ENCODE results near the gene TOMM40L.
"Not testable (repeated sequence)": the region's sequence is repeated elsewhere in the genome, so short reads cannot be mapped to it uniquely, and the experiment has no call there.

Gene TOMM40L

DNA sequence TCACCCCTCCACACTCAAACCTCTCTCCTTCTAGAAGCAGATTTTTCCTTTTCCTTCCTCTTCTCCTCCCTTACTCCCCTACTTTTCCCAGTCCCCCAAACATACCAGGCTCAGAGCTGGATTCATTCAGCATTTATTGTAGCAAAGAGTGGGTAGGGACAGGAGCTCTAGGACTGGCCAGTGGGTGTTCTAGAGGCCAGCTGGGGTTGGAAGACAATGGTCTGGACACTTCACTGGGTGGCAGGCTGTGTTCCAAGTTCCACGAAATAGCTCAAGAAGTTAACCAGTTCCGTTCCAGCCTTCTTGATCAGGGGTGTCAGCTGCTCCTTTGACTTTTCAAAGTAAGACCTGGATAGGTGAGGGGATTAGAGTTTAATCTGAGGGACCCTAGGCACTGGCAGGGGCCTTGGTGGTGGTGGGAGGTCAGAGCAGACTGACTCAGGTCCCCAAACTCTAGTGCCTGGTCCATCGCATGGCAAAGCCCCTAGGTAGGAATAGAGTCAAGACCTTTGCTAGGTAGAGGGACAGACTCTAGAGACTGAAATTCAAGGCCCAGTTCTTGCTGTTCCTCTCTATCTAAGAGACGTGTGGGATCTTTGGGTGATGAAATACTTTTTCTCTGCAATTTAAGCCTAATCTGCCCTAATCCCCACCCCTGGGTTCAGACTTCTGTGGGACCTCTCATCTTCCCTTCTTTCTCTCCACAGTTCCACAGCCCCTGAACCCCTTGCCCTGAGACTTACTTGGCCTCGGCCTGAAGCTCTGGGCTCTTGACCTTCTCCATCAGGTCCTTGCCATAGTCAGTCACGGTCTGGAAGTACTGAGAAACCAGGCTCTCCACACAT is 3.5 kb upstream of the TOMM40L start:
- DNase-seq, result no peak

DNA sequence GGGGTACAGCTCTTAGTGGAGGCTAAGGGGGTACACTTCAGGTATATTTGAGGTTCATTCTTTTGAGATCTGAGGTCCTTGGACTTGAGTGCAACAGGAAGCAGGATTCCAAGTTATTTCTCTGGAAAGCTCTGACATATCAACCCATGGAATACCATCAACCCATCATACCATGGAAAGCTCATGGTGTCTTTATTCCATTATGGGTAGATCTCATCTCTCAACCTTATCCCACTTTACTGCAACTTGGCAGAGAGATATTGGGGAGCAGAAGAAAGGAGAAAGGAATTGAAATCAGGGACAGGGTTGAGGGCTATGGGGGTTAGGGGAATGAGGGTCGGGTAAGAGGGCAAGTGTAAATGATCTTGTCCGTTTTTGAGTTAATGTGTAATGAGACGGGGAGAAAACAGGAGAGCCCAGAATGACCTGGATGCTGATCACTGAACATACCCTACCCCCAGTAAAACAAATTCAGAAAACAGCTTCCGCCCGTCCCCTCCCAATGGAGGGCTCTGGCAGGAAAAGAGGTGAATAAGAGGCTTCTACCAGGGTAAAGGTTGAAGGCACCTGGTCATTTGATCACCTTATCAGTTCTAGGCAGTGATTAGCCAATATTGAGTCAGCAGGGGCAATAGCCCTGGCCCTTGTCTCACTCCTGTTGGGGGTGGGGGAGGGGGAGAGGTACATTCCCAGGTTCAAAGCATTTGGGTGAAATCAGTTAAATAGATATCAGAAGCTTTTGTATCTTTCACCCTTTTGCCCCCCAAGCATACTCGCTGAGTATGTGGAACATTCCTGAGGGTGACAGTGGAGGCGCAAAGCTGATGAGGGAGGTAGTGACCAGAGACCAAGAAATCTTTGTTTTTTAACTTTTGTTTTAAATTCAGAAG is 1.8 kb upstream of the TOMM40L start:
- no peak for DNase-seq

DNA sequence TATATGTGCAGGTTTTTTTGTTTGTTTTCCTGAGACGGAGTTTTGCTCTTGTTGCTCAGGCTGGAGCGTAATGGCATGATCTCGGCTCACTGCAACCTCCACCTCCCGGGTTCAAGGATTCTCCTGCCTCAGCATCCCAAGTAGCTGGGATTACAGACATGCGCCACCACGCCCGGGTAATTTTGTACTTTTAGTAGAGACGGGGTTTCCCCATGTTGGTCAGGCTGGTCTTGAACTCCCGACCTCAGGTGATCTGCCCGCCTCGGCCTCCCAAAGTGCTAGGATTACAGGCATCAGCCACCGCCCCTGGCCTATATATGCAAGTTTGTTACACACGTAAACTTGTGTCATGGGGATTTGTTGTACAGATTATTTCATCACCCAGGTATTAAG is 1.2 kb upstream of the TOMM40L start:
- DNase-seq, result not testable (repeated sequence)

DNA sequence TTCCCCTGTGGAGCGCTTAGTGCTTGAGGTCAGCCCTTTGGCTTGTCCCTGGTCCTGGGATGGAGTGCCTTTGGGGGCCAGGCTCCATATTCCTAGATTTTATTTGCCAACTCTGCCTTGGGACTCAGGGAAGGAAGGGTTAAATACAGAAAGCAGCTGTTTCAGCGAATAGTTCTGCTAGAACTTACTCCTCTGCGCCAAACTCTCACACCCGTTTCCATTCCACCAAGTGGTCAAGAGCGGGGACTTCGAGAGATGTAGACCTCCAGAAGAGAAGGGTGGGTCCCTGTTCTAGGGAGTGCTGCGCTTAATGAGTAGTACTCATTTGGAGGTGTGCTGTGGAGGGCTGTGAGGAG is 704 bp upstream of the TOMM40L start:
- DNase-seq, result no peak

DNA sequence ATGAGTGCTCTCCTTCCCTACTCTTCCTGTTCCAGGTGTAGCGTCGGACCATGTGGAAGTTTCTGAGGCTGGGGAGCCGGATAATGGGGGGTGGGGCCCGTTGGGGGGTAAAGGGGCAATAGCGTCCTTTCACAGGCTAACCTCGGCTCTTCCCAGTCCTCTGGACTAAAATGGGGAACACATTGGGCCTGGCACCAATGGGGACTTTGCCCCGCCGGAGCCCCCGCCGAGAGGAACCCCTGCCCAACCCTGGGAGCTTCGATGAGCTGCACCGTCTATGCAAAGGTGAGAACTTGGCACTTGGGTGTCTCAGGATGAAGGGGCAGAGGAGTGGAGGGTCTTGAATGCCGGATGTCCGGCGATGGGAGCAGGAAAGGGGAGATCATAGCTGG is 456 bp downstream of the TOMM40L start:
- DNase-seq, result no peak

DNA sequence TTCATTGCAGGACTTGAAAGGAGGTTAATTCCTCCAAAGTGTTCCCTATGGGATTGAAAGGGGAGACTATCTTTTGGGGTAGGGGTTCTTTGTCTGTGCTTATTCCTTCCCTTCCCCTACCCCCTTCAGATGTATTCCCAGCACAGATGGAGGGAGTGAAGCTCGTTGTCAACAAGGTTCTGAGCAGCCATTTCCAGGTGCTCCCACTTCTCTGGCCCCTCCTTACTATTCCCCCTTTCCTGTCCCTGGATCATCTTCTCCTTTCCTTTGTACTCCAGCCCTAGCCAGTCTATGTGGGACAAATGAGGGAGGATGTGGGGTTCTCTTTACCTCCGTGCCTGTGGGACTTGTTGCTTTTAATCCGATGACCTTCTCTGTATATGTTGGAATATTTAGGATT is 899 bp downstream of the TOMM40L start:
- no peak for DNase-seq

DNA sequence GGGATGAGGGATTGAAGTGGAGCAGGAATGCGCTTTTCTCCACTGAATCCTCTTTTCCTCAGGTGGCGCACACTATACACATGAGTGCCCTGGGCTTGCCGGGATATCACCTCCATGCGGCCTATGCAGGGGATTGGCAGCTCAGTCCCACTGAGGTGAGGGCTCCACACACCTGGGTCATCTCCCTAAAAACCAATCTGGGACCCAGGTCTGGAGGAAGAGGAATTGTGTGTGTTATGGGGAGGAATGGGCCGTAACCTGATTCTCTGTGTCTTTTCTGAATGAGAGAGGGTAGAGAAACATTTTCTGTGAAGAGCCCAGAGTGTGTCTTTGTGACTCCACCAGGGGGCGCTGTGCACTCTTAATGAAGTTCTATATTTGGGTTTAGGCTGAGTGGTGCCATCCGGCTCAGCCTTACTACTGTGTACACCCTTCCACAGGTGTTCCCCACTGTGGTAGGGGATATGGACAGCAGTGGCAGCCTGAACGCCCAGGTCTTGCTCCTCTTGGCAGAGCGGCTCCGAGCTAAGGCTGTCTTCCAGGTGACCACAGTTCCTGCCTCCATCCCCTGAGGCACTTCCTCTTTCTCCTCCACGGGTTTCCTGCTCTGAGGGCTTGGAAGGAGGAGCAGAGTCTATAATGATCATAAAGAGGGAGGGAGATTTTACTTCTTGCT is 1.5 kb downstream of the TOMM40L start:
- peak; percentile 94 for DNase-seq

DNA sequence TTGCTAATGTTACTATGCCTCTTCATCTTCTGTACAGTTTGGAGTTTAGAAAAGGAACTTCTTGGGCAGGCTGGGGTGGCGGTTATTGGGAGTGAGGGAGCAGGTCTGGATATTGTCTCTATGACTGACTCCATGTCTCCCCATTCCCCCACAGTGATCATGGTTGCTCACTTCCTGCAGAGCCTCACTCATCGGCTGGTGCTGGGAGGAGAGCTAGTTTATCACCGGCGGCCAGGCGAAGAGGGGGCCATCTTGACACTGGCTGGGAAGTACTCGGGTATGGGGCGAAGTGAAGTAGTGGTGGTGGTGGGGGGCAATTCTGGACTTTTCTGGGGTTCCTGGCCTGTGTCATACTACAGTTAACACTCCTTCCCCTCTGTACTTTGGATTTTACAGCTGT is 2.2 kb downstream of the TOMM40L start:
- DNase-seq, result no peak

DNA sequence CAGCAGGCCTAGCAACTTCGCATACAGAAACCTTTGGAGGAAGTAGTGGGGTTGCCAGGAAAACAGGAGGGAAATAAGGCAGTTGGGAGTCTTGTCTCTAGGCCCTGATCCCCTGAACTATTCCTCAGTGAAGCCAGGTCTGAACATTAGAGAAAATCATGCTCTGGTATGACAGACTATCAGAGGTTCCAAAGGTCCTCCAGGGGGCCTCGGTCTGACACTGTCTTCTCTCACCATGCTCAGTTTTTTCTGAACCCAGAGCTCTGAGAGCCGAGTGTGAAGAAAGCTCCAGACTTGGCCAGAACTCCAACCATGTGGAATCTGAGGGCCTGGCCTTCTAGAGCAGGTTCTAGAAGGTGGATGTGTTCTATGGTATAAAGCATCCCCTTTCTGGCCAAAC is 4.0 kb downstream of the TOMM40L start:
- no peak for DNase-seq

DNA sequence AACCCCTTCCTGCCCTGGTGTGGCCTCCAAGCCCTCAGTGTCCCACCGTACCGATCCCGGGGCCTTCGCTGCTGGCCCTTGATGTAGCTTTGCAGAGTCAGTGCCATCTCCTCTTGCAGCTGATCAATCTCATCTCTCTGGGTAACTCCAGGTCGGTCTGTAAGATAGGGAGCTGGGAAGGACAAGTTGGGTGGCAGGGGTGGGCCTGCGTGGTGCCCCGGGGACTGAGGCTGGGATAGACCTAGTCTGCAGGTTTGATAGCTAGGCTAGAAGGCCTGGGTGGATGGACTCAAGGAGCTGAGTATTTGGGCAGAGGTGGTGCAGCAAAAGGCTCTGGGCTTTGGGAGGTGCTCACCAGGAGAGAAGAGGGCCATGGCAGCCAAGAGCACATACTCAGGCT is 4.9 kb downstream of the TOMM40L start:
- DNase-seq, result no peak

DNA sequence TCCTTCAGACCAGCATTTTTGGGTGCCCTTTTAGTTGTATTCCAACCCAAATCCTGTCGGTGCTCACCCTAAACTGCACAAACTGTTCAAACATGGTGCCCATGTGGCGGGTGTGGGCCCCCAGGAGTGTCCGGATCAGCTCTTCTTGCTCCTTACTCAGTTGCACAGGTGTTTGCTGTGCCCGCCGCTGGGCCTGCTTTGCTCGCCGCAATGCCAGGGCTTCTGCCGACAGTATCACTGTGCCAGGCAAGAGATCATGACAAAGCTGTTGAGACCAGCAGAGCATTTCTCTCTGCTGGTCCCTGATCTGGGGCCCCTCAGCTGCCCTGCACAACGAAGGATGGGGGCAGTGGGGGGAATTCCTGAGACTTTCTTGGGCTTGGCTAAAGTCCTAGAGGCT is 7.2 kb downstream of the TOMM40L start:
- no peak for DNase-seq

DNA sequence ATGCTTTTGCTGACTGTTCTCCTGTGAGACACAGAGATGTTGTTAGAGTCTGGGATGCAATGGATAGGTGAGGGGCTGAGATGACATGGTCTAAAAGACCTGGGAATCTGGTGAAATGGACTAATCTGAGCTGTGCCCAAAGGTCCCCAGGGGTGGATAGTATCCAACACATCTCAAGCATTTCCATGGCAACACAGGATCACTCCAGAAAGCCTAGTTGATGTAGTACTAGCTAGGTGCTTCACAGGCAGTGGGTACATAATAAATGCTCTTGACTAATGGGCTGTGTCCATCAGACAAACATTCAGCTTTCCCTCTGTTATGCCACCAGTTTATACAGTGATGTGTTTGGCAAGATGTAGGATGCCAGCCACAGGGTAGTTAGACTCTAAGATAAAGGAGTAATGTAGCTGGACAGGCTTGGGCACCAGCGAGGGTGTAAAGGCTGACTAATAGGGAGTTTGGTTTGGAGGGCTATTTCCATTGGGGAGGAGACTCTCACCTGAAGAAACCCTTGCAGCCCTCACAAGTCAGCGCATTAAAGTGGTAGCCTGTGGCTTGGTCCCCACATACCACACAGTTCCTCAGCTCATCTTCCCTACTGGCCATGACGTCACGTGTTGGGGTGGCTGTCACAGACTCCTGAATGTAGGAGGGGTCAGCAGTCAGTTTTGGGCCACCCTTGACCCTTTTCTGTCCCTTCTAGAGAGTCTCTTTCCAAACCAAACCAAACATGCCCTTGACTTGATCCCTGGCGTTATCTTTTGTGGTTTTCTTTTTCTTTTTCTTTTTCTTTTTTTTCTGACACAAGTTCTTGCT is 10.3 kb downstream of the TOMM40L start:
- no peak for DNase-seq

DNA sequence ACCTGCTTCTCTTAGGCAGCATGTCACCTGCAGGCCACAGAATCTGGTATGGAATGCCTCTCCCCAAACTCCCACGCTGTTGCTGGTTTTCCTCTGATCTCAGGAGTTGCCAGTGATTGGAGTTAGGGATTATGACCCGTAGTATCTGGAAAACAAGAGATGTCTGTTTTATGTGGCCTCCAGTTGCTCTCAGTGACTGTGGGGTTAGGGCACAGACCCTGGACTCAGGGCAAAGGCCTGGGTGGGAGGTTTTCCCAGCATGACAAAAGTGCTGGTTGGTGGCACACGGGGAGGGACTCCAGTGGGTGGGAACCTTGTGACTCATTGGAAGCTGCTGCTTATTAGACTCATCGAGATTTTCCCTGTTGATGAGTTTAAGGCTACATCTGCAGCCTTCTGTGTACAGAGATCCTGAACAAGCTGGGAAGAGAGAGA is 12.2 kb downstream of the TOMM40L start, which contains the start of gene NR1I3:
Gene NR1I3 (minus strand): TSS at position 165 of the 435 bp plus-strand sequence. CDS start 1,638 bp downstream, outside the sequence.
- no peak for DNase-seq

DNA sequence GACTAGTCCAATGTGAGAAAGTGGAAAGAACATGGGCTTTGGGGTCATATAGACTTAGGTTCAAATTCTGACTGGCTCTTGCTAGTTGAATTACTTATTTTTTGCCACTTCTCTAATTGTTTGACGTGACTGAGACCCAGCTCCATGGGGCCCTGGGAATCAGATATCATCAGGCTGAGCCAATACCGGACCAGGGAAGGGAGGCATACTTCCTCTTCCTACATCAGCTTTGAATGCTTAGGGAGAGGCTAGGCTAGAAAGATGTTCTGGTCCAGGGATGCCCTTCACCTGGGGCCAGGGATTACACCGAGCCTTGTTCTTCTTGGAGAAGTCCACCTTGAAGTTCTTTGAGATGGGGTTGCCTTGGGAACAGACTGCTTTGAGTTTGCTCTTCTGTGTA is 15.8 kb downstream of the TOMM40L start:
- DNase-seq, result no peak

DNA sequence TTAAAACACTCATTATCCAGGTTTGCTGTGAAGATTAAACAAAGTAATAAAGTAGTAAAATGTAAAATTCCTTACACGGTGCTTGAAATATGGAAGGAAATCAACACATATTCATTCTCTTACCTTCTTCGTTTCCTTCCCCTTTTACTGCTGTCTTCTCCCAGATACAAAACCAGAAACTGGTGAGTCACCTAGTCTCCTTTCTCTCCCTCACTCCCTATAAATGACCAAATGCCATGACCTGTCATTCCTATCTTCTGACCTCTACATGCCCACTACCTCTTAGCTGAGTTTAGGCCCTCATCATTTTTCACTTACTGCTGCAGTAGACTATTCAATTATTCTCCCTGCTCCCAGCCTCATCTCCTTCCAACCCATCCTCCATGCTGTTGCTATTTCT is 16.5 kb downstream of the TOMM40L start:
- DNase-seq, result no peak

DNA sequence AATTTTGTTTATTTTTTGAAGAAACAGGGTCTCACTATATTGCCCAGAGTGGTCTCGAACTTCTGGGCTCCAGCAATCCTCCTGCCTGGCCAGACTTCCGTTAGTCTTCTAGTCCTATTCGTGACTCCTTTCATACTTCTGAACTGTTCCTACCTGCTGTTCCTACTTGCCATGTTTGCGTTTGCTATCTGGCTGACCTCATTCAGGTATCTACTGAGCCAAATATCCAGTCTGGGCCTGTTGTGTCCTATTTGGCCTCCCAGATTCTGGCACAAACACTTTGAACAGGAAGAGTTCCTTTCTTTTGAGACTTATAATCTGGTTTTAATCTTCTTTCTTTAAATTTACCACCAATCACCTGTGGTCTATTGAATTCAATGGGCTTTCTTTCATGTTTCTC is 19.0 kb downstream of the TOMM40L start:
- no peak for DNase-seq

DNA sequence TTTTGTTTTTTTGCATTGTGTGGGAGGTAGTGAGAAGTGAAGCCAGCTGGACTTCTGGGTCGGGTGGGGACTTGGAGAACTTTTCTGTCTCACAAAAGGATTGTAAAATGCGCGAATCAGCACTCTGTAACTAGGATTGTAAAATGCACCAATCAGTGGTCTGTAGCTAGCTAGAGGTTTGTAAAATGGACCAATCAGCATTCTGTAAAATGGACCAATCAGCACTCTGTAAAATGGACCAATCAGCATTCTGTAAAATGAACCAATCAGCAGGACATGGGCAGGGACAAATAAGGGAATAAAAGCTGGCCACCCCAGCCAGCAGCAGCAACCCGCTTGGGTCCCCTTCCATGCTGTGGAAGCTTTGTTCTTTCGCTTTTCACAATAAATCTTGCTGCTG is 24.2 kb downstream of the TOMM40L start:
- DNase-seq, result not testable (repeated sequence)

DNA sequence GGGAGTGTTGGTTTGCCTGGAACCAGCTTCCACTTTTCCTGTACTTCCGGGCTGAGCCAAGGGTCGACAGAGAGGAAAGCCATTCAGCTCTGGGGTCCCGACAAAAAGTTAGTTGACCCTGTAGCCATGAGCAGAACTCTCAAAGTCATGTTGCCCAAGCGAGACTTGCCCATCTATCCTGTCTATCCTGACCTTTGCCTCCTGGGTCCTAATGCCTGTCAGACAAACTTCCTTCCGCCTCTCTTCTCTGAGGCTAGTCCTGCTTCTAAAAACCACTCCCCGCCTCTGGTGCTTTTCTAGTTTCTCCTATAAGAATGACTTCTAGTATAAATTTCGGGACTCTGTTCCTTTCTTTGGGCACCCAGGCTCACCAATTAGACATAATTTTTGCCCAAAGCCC is 25.0 kb downstream of the TOMM40L start:
- DNase-seq, result no peak

DNA sequence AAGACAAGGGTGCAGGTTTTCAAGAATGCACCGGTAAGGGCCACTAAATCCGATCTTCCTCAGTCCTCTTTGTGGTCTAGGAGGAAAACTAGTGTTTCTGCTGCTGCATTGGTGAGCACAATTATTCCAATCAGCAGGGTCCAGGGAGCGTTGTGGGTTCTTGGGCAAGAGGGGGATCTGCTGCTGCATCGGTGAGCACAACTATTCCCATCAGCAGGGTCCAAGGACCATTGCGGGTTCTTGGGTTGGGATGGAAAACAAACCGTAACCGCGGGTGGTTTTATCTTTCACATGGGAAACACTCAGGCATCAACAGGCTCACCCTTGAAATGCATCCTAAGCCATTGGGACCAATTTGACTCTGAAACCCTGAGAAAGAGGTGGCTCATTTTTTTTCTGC is 25.7 kb downstream of the TOMM40L start:
- DNase-seq, result no peak

DNA sequence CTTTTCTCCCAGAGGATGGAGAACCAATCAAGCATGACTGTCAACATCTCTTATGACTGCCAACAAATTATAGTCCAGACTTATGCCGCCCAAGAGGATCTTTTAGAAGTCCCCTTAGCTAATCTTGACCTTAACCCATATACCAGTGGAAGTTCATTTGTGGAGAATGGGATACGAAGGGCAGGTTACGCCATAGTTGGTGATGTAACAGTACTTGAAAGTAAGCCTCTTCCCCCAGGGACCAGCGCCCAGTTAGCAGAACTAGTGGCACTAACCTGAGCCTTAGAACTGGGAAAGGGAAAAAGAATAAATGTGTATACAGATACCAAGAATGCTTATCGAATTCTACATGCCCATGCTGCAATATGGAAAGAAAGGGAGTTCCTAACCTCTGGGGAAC is 29.4 kb downstream of the TOMM40L start:
- DNase-seq, result not testable (repeated sequence)

DNA sequence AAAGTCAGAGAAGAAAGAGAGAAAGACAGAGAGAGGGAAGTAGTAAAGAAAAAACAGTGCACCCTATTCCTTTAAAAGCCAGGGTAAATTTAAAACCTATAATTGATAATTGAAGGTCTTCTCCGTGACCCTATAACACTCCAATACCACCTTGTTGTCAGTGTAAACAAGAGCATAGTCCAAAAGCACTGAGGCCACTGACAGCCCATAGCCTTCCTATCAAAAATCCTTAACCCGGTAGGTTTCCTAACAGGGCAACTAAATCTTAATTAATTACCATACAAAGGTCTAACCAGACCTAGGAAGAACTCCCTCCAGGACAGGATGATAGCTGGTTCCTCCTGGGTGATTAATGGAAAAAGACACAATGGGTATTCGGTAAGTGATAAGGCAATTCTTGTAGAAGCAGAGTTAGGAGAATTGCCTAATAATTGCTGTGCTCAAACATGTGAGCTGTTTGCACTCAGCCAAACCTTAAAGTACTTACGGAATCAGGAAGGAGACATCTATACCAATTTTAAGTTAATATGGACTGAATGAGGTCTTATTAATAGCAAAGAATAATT is 30.2 kb downstream of the TOMM40L start:
- DNase-seq, result not testable (repeated sequence)

DNA sequence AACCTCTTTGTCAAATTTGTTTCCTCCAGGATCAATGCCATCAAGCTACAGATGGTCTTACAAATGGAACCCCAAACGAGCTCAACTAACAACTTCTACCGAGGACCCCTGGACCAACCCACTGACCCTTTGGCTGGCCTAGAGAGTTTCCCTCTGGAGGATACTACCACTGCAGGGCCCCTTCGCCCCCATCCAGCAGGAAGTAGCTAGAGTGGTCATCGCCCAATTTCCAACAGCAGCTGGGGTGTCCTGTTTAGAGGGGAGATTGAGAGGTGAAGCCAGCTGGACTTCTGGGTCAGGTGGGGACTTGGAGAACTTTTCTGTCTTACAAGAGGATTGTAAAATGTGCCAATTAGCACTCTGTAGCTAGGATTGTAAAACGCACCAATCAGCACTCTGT is 31.2 kb downstream of the TOMM40L start:
- not testable (repeated sequence) for DNase-seq
